Putamen (tissue), 1 donor: ENCODE data around the gene PACSIN2.

Experiments used
- DNase-seq: peaks from one replicate; pipeline ENCODE4 v3.0.0-alpha.2; 2016; ENCODE audit warnings: low spot score

The PACSIN2 gene

DNA sequence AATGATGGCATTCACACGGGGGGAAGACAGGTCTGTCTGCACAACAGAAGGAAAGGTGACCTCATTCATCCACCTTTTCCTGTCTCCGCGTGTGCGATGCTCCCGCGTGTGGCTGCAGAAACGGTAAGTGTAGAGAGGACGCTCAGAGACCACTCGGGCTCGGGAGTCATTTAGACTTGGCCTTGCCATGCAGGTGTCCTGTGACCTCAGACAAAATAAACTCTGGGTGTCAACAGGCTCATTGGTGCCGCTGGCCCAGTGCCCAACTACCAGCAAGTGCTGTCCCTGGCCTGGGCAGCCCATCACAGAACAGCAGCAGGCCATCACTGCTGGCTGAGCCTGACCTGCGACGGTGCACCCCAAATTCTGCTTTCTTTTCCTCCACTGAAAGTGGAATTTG is 109.7 kb downstream of the PACSIN2 start:
- no peak for DNase-seq

DNA sequence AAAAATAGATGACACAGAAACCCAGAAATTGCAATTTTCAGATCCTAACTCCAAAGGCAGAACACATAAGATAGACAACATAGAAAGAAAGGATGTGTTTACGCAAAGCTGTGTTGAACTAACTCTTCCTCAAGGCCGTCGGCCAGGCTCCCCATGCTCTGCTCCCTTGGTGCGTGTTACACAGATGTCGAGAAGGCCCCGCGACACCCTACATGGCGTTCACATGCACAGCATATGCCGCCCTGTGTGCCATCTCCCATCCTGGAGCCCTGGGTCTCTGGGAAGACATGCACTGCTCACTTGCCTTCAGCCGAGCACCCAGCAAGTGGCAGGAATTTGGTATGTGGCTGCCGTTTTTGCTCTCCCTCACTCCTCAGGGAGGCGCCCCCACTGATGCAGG is 110.9 kb downstream of the PACSIN2 start:
- no peak for DNase-seq

GRCh38 chr22:42902875-42903510 is 112.0 kb downstream of the PACSIN2 start:
- no peak for DNase-seq

GRCh38 chr22:42901790-42902508 is 113.0 kb downstream of the PACSIN2 start:
- no peak for DNase-seq

DNA sequence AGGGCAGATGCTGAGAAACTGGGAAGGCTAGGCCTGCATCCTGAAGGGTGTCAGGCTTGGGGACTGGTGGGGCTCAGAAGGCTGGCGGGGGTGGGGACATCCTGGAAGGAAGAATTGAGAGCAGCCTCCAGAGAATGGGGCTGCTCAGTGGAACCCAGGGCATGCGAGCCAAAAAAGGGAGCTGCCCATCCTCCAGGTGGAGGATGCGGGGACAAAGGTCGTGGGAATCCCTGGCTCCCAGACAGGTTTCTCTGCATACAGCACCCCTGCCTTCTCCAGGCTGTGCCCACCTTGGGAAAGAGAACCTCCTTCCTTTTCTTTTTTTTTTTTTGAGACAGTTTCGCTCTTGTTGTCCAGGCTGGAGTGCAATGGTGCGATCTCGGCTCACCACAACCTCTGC is 117.0 kb downstream of the PACSIN2 start:
- DNase-seq, result no peak

DNA sequence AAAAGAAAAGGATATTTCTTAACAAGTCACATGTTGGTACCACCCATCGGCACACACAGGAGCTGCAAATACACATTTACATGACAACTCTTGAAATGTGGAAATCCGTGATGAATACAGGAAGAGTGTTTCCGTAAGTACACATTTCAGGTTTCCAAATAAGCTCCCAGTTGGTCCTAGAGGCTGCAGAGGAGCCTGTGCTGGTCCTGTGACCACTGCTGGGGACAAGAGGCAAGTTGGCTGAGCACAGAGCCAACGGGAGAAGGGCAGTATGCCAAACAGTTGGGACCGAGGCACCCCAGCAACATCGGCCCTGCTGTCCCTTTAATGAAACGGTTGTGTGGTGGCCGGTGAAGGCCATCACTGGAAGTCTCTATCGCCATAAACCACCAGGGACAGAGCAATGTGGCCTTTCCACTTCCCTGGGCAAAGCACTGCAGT is 119.4 kb downstream of the PACSIN2 start:
- peak; percentile 26 for DNase-seq

- DNase-seq, result no peak
Measured at GRCh38 chr22:42895087-42895486, 119.9 kb downstream of the PACSIN2 start.

DNA sequence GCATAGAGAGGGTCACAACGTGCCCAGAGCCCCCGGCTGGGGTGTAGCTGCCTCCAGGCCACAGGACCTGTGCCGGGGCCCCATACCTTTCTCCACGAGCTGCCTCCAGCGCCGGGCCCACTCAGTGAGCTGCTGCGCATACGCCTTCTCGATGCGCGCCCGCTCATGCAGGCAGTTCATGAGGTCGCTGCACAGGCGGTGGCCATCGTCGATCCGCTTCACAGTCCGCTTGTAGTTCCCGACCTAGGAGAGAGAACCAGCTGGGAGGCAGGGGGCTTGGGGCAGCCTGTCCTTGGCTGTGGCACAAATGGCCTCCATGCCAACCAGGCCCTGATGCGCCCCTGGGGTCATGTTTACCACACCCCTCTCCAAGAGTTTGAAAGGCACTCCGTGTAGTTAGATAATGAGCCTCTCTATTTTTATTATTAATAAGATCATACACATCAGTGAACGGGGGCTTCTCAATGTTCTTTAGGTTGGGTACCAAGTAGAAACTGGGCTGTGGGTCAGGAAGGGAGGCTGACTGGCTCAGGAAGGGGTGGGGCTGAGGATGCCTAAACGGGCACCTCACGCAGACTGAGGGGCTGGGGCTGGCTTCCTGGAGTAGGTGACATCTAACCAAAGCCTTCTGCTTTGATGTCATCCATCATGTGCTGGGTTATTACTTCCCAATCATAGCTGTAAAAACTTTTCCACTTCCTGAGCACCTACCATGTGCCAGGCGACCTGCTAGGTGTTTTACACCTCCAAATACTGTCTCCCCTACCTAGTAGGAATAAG is 121.4 kb downstream of the PACSIN2 start:
- DNase-seq, result no peak

- DNase-seq, result no peak
Measured at GRCh38 chr22:42892571-42893316, 122.2 kb downstream of the PACSIN2 start.

DNA sequence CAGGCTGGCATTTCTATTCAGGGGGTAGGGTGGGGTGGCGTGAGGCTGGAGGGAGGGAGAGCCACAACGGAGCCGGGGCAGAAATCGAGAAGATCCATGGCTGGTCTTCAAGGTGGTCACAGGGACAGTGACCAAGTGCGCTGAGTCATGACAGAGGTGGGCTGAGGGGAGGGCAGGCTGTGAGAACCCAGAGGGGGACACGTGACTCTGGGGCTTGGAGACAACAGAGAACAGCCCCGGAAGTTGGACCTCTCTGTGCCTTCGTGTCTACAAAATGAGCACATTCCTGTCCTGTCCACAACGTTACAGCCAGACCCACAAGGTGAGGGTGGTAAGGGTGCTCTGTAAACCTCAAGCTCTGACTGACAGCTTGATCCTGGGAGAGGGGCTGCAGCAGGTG is 122.8 kb downstream of the PACSIN2 start:
- DNase-seq, result no peak

DNA sequence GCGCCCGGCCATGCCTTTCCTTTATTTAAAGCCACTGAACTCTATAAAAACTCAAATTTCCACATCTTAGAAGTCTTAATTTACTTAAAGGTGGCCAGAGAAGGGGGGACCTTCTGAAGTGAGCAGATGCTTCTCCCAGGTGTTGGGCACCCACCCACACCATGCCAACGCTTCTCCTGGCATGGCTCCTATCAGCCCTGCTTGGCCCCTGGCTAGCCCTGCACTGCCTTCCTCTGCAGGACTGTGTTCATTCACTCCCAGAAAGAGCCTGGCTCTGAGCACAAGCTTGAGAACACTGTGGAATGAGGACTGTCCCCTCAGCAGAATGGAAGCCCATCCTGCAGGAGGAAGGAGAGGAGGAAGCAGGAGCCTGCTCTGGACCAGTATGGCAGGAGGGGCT is 123.3 kb downstream of the PACSIN2 start:
- DNase-seq, result no peak

DNA sequence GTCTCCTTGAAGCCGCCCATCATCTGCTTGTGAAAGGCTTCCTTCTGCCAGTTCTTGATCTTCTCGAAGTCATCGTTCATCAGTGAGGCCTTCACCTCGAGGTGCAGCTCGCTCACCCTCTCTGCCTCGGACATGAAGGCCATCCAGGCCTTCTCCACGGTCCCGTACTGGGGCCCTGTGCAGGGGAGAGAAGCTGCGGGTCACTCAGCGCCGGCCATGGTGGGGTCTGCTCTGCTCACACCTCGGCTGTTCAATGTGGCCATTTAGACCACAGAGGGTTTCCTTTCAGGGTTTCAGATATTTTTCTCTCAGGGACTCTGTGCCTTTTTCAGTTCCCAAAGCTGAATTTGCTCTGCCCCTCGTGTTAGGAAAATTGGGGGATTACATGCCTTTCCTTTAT is 123.9 kb downstream of the PACSIN2 start:
- no peak for DNase-seq

DNA sequence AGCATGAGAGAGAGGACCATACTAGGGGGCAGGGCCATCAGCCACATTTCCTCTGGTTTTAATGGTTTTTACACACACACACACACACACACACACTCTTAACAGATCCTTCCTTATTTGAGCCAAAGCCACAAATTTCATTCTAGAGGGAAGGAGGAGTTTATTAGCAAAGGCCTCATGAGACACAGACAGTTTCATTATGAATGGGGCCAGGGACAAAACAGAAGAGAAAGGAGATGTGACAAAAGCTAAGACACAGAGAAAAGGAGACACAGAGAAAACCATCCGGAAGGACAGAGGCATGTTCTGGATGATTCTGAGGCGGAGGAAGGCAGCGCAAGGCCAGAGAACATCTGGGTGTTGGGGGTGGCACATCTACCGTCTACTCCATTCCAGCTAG is 125.6 kb downstream of the PACSIN2 start:
- DNase-seq, result peak; percentile 46

DNA sequence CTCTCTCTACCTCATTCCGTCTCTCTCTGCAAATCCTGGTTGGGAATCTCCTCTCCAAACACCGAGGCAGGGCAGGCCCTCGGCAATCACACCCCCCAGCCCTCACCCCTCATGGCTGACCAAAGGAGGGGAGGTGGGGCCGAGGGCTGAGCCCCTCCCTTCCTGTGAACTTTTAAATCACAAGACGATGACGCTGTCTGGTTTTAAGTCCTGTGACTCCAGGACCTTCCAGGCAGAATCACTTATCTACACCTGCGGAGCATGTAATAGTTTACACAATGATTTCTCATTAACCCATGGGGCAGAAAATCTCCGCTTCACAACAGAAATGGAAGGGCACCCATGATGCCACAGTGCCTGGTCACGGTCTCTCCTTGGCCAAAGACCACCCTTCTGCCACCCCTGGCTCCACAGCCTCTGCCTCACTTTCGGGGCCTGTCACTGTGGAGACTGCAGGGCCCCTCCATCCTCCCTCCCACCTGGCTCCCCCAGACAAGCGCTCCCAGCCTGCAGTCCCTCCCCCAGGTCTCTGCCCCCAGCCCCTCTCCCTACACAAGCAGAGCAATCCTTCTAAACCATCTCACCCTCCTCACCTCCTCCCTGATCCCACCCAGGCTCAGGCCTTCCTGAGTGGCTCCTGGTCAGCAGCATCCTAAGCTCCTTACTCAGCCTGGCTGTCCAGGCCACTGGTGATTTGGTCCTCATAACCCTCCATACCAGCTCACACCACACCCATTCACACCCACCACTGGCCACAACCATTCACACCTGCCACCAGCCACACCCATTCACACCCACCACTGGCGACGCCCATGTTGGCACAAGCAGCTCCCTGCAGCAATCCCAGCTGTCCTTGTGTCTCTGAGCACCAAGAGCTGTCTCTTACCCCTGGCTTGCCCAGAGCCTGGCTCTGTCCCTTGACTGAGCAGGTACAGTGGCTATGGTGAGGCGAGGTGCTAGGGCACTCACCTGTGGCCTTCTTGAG is 127.1 kb downstream of the PACSIN2 start:
- DNase-seq, result no peak

GRCh38 chr22:42887120-42887519 is 127.8 kb downstream of the PACSIN2 start:
- DNase-seq, result no peak

DNA sequence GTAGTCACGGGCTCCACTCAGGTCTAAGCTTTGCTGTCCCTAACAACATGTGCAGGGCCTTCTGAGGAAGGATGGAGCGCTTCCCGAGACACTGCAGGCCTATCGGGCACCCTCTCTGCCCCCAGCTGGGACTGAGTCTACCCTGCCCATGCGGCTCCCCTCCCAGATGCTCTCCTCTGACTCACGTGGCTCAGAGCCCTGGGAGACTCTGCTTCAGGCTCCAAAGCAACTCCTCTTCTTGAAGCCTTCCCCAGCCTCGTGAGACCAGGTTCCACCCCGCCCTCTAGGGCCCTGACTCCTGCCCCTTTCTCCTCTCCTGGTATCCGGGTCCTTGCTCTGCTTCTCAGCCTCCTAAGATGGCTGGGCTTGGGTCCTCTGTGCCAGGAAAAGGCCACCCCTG is 129.5 kb downstream of the PACSIN2 start:
- DNase-seq, result no peak

GRCh38 chr22:42884616-42885375 is 130.2 kb downstream of the PACSIN2 start:
- DNase-seq, result no peak

- DNase-seq, result no peak
Measured at GRCh38 chr22:42883970-42884369, 131.0 kb downstream of the PACSIN2 start.

DNA sequence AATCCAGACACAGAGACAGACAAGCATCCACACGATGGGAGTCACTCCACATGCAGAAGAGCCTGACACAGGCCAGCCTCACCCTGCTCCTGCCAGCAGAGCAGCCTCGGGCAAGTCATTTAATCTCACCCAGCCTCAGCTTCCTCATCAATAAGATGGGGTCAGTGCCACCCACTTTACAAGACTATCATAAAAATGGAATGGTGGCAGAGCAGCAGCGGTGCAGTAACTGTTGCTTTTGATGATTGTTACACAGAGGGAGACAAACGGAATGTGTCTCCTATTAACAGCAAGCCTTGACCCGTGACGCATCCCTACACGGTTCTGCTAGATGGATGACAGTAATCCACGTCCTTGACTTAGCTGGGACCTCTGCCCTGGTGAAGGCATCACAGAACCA is 131.8 kb downstream of the PACSIN2 start:
- no peak for DNase-seq

DNA sequence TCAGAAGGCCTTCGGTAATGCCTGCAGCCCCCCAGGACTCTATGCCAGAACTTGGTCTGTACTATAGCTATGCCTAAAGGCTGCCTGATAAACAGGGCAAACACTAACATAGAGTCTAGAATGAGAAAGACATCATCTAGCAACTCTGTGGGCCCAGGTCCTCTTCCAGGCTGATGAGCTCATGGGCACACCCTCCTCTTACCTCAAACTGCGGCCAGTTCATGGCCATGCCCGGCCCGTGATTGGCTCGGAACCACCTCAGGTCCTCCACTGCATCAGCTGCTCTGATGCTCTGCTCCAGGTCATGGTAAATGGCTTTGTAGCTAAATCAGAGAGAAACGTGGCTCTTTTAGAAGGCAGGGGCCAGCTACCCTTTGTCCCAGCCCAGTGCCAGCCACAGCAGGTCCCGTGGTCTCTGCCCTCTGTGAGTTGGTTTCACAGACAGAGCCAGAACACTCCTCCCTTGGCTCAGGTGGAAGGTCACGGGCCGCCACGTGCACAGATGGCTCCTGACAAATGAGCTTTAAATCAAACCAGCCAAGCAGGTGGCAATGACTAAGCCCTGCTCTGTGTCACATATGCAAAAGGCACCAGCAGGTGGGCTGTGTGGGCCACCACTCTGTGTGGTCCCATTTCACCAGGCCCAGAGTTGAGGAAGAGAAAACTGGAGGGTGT is 132.8 kb downstream of the PACSIN2 start:
- no peak for DNase-seq
